SJSA1 (cell line): ENCODE measurements around the gene ATP1B3. TPM values are rescaled to one million over a fixed set of nuclear protein-coding genes. Genes with fewer than 3 reads are reported as not detected.

ENCODE experiments used
- DNase-seq, 2 experiments: peaks; one replicate each; pipeline ENCODE4 v3.0.0-alpha.2; 2015 to 2020; ENCODE audit warnings: low spot score in 2 of 2, low read depth in 1 of 2
- H3K27ac ChIP-seq: fragments of 250-450 bp; sonication (Bioruptor Pico); 2 replicates; pipeline ENCODE4 v1.5.1; 2020; ENCODE audit warnings: mild to moderate bottlenecking, moderate library complexity
- H3K27me3 ChIP-seq: fragments of 250-450 bp; sonication (Bioruptor Pico); replicated peaks from 2 replicates; pipeline ENCODE4 v1.5.1; 2020; ENCODE audit warnings: mild to moderate bottlenecking, moderate library complexity
- H3K36me3 ChIP-seq: fragments of 250-450 bp; sonication (Bioruptor Pico); 2 replicates; pipeline ENCODE4 v1.5.1; 2020; ENCODE audit warnings: mild to moderate bottlenecking
- H3K4me1 ChIP-seq: fragments of 250-450 bp; sonication (Bioruptor Pico); replicated peaks from 2 replicates; pipeline ENCODE4 v1.6.1; 2021; ENCODE audit warnings: mild to moderate bottlenecking
- H3K4me3 ChIP-seq: fragments of 250-450 bp; sonication (Bioruptor Pico); 2 replicates; pipeline ENCODE4 v1.5.1; 2020; ENCODE audit warnings: mild to moderate bottlenecking
- H3K9me3 ChIP-seq: fragments of 250-450 bp; sonication (Bioruptor Pico); replicated peaks from 2 replicates; pipeline ENCODE4 v1.5.1; 2020; ENCODE audit warnings: mild to moderate bottlenecking
- total RNA-seq: library from RNA; depleted of rRNA; stranded (reverse); fragments of >200 nt; shearing (Covaris generic); gene quantifications from 2 replicates; pipeline ENCODE4 v1.2.3, GENCODE V29; 2014

Gene ATP1B3
- total RNA-seq, 1 experiment from 2014 or later, result 88.9 TPM

DNA sequence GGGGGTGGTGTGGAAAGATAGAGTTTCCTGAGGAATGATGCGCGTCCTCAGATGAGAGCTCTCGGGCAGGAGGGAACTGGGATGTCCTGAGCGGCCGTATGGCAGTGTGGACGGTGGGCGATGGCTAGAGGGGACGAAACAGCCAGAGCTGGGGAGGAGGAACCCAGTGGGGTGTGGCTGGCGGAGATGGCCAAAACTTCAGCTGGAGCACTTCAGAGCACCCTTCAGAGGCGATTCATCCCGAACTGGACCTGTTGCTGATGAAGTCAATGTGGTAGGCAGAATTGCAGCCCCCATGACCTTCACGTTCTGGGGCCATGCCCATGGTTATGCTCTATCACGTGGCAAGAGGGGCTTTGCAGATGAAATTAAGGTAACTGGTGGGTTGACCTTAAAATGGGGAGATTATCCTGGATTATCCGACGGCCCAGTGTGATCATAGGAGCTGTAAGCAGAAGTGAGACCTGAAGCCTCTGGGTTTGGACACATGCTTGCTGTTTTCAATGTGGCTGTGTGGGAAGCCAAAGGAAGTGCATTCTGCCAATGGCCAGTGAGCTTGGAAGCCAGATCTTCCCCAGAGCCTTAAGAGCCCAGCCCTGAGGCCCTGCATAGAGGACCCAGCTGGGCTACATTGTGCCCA, 52.3 kb downstream of the ATP1B3 start:
- Histone ChIP-seq H3K4me3 (no peak overlapping the region), H3K9me3 (no peaks in the 10 kb centered on the region), H3K36me3 (peaks cover 32% of the 10 kb centered on the region), H3K27me3 (no peaks in the 10 kb centered on the region), H3K27ac (no peak overlapping the region), H3K4me1 (no peaks in the 10 kb centered on the region)
- no peak for DNase-seq

DNA sequence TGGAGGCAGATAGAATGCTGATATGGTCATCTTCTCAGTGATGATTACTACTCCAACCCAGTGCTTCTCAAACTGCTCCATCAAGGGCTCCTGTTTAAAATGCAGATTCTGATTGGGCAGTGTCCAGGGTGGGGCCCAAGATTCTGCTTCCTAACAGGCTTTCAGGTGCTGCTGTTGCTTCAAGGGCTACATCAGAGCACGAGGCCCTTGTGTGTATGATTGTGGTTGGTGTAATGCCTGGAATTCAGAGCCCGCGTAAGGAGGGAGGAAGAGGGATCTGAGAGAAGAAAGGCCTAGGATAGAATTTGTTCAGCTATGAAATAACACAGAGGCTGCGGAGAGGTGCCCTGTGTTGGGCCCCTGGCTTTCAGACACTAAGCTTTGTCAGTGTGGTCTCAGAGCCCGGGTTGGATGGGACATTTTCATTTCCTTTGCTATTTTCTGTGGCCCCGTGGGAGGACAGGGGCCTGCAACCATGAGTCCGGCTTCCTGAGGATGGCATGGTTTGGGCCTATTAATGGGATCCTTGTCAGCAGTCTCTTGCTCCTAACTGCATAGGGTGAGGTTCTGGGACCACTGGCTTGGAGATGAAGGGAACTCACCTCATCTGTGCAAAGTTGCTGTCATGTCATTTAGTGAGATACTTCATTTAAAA, 53.0 kb downstream of the ATP1B3 start:
- no peak for DNase-seq
- Histone ChIP-seq H3K27ac (no peak overlapping the region), H3K36me3 (peaks cover 25% of the 10 kb centered on the region), H3K9me3 (no peaks in the 10 kb centered on the region), H3K27me3 (no peaks in the 10 kb centered on the region), H3K4me3 (no peak overlapping the region), H3K4me1 (no peaks in the 10 kb centered on the region)

GRCh38 chr3:141930801-141931200, 54.4 kb downstream of the ATP1B3 start:
- Histone ChIP-seq H3K27me3 (no peaks in the 10 kb centered on the region), H3K27ac (no peak overlapping the region), H3K9me3 (no peaks in the 10 kb centered on the region), H3K4me3 (no peak overlapping the region), H3K36me3 (peaks cover 15% of the 10 kb centered on the region), H3K4me1 (no peaks in the 10 kb centered on the region)
- no peak for DNase-seq

- DNase-seq, result no peak
- H3K4me1 ChIP-seq, result no peaks in the 10 kb centered on the region
- no peaks in the 10 kb centered on the region for H3K27me3 ChIP-seq
- H3K36me3 ChIP-seq, result peaks cover 1% of the 10 kb centered on the region; the same call in 1 of the 2 replicates
- no peak overlapping the region for H3K27ac ChIP-seq
- no peak overlapping the region for H3K4me3 ChIP-seq
- H3K9me3 ChIP-seq, result no peaks in the 10 kb centered on the region
Measured at GRCh38 chr3:141933421-141934300, 57.2 kb downstream of the ATP1B3 start.

DNA sequence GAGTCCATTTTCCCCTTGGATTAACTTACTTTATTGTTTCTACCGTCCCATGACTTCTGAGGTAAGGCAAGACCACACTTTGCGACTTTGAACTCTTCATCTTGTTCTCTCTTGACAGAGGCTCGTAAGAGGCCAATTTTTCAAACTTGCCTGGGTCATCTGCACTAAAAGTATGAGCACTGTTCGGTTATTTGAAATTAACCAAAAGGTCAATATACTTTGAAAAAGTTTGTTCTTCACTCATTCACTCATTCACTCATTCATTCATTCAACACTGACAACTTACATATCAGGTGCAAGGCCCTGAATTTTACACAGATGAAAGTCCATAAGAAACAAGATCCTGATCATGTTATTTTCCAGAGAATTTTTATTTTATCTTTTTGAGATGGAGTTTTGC, 57.9 kb downstream of the ATP1B3 start:
- no peaks in the 10 kb centered on the region for H3K27me3 ChIP-seq

DNA sequence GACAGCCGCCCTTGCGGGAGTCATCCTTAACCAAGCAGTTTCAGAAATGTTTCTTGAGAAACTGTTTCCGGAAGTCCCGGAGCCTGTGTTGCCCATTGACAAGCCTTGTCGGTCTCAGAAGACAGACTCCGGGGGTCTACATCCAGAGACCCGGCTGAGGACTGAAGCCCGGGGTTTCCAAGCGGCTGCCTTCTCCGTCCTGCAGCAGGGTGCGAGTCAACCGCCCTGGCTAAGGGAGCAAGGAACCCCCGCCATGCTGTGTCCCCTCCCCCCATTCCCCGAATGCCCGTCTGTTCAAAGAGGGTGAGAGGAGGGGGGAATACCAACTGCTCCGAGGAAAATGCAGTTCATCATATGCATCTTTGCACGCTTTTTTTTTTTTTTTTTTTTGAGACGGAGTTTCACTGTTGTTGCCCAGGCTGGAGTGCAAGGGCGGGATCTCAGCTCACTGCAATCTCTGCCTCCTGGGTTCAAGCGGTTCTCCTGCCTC, 61.6 kb downstream of the ATP1B3 start:
- Histone ChIP-seq H3K4me3 (no peak overlapping the region), H3K27me3 (no peaks in the 10 kb centered on the region), H3K4me1 (peaks cover 15% of the 10 kb centered on the region), H3K27ac (no peak overlapping the region), H3K36me3 (no peaks in the 10 kb centered on the region), H3K9me3 (no peaks in the 10 kb centered on the region)
- no peak for DNase-seq

More for the DNA sequence above, 57.9 kb downstream of the ATP1B3 start:
- Histone ChIP-seq H3K9me3 (no peaks in the 10 kb centered on the region), H3K4me3 (no peak overlapping the region), H3K27ac (no peak overlapping the region), H3K4me1 (no peaks in the 10 kb centered on the region), H3K36me3 (no peaks in the 10 kb centered on the region)
- no peak for DNase-seq

DNA sequence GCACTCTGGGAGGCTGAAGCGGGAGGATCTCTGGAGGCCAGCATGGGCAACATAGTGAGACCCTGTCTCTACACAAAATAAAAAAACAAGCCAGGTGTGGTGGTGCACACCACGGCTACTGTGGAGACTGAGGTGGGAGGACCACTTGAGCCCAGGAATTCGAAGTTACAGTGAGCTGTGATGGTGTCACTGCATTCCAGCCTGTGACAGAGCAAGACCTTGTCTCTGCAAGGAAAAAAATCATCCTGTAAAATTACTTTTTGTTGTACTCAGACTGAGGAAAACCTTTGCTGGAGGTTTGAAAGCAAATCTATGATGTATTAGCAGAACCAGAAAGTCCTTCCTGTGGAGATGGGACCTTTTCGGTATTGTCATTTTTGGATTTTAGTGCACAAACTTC, 63.3 kb downstream of the ATP1B3 start:
- H3K27ac ChIP-seq, result peak overlapping the region; percentile 63
- peak in 1 of 2 experiments; percentile 26 for DNase-seq

DNA sequence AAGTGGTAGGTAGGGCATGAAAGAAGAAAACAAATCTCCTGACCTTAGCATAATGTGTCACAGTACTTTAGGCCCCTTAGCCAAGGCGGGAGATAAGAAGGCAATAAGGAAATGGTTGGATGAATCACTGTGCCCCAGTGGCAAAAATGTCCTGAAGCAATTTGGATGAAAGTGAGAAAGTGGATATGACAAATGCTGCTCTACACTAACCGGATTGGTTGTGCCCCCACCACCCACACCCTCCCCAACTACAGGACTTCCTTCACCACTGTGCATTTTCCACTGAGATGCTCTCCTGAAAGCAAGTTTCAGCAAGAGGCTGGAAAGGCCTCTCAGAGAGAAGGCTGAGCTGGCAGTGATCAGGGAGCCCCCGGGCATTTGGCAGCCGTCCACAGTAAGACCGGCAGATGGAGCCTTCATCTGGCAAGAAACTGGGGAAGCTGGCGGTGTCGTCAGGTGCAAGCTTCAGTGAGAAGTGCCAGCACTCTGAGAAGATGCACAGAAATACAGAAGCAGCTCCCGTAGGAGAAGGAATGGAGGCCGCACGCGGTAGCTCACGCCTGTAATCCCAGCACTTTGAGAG, 63.8 kb downstream of the ATP1B3 start:
- peaks cover 15% of the 10 kb centered on the region for H3K4me1 ChIP-seq
- H3K4me3 ChIP-seq, result no peak overlapping the region
- no peaks in the 10 kb centered on the region for H3K9me3 ChIP-seq
- DNase-seq, result peak; percentile 73
- H3K27me3 ChIP-seq, result no peaks in the 10 kb centered on the region
- no peaks in the 10 kb centered on the region for H3K36me3 ChIP-seq
- peak overlapping the region; percentile 63 for H3K27ac ChIP-seq

More for the DNA sequence above, 63.3 kb downstream of the ATP1B3 start:
- H3K27me3 ChIP-seq, result no peaks in the 10 kb centered on the region
- H3K36me3 ChIP-seq, result no peaks in the 10 kb centered on the region
- peaks cover 15% of the 10 kb centered on the region for H3K4me1 ChIP-seq
- no peaks in the 10 kb centered on the region for H3K9me3 ChIP-seq
- H3K4me3 ChIP-seq, result no peak overlapping the region

- DNase-seq, result no peak
- Histone ChIP-seq H3K27ac (no peak overlapping the region), H3K4me1 (peaks cover 15% of the 10 kb centered on the region), H3K27me3 (no peaks in the 10 kb centered on the region), H3K36me3 (no peaks in the 10 kb centered on the region), H3K9me3 (no peaks in the 10 kb centered on the region), H3K4me3 (no peak overlapping the region)
Measured at GRCh38 chr3:141941093-141941492, 64.7 kb downstream of the ATP1B3 start.

DNA sequence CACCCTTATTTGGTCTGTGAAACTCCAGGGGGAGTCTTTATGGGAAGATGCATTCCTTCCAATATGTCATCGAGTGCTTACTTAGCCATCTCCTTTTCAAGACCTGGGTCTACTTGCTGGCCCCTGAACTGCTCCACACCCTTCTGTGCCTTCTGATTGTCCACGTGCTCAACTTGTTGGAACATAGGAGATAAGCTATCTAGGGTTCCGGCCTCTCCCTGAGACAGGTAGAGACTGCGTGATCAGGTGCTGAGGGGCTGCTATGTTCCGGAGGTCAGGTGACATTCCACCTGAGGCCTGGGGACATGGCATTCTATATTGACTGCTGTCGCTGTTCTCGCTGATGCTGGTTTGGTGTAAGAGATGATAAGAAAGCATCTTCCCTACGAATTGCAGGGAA, 65.6 kb downstream of the ATP1B3 start:
- Histone ChIP-seq H3K4me3 (no peak overlapping the region), H3K27ac (no peak overlapping the region), H3K36me3 (no peaks in the 10 kb centered on the region), H3K4me1 (peaks cover 15% of the 10 kb centered on the region), H3K9me3 (no peaks in the 10 kb centered on the region), H3K27me3 (no peaks in the 10 kb centered on the region)
- DNase-seq, result no peak

DNA sequence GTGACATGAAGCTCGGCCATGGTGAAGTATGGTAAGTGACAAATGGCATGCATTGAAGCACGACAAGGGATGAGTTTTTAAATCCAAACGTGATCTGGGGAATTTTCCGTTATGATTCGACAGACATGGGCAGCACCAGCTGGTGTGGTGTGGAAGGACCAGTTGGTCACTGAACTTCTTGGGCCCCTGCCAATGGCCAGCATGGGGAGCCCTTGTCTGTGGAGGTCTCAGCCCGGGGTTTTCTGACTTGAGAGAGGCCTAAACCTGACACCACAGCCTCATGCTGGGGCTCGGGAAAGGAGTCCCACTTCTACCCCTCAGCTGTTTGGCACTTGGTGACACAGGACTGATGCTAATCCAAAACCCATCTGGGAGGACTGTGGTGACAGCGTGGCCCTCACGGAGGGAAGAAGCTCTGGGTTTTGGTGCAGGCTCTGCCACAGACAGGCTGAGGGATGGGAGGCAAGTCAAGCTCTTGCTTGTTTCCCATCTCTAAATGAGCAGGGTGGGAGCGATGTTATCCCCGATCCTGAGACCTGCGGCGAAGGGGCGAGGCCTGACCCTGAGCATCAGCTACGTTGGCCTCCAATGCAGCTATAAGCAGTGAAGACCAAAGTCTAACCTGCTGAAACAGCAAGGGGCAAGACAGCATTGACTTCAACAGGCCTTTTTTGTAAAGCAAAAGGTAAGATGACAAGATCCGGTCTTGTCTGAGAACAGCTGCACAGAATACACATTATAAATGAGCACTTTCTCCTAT, 69.5 kb downstream of the ATP1B3 start:
- no peak for DNase-seq

GRCh38 chr3:141949399-141949798, 73.0 kb downstream of the ATP1B3 start:
- Histone ChIP-seq H3K27ac (no peak overlapping the region), H3K36me3 (peaks cover 3% of the 10 kb centered on the region; the same call in 1 of the 2 replicates)

More for the DNA sequence above, 69.5 kb downstream of the ATP1B3 start:
- no peak overlapping the region for H3K4me3 ChIP-seq
- H3K36me3 ChIP-seq, result no peaks in the 10 kb centered on the region
- H3K27ac ChIP-seq, result no peak overlapping the region
- peaks cover 2% of the 10 kb centered on the region for H3K4me1 ChIP-seq
- H3K9me3 ChIP-seq, result no peaks in the 10 kb centered on the region
- H3K27me3 ChIP-seq, result no peaks in the 10 kb centered on the region

GRCh38 chr3:141949972-141950371, 73.5 kb downstream of the ATP1B3 start:
- no peak overlapping the region for H3K27ac ChIP-seq
- DNase-seq, result no peak
- H3K9me3 ChIP-seq, result no peaks in the 10 kb centered on the region
- peaks cover 5% of the 10 kb centered on the region for H3K4me1 ChIP-seq
- peaks cover 3% of the 10 kb centered on the region; the same call in 1 of the 2 replicates for H3K36me3 ChIP-seq
- no peak overlapping the region for H3K4me3 ChIP-seq
- no peaks in the 10 kb centered on the region for H3K27me3 ChIP-seq

More at GRCh38 chr3:141949399-141949798, 73.0 kb downstream of the ATP1B3 start:
- DNase-seq, result peak in 1 of 2 experiments; percentile 8
- Histone ChIP-seq H3K27me3 (no peaks in the 10 kb centered on the region), H3K9me3 (no peaks in the 10 kb centered on the region), H3K4me3 (no peak overlapping the region), H3K4me1 (no peaks in the 10 kb centered on the region)
